DND-41 (cell line): ENCODE measurements around the gene MPND.

Experiments
- EZH2 ChIP-seq: IDR thresholded peaks from 3 replicates; pipeline ENCODE4 v1.6.1; 2012; ENCODE audit warnings: borderline replicate concordance, low read depth, mild to moderate bottlenecking, moderate library complexity, low read length, inconsistent platforms; ENCODE audit not compliant: severe bottlenecking
- TF ChIP-seq, protein P1 (sequence below): IDR thresholded peaks from 2 replicates; pipeline ENCODE4 v1.5.1; 2012; ENCODE audit warnings: borderline replicate concordance, low read length, moderate library complexity, mild to moderate bottlenecking; ENCODE audit not compliant: poor library complexity, severe bottlenecking; ENCODE audit errors: extremely low read depth

DNA sequence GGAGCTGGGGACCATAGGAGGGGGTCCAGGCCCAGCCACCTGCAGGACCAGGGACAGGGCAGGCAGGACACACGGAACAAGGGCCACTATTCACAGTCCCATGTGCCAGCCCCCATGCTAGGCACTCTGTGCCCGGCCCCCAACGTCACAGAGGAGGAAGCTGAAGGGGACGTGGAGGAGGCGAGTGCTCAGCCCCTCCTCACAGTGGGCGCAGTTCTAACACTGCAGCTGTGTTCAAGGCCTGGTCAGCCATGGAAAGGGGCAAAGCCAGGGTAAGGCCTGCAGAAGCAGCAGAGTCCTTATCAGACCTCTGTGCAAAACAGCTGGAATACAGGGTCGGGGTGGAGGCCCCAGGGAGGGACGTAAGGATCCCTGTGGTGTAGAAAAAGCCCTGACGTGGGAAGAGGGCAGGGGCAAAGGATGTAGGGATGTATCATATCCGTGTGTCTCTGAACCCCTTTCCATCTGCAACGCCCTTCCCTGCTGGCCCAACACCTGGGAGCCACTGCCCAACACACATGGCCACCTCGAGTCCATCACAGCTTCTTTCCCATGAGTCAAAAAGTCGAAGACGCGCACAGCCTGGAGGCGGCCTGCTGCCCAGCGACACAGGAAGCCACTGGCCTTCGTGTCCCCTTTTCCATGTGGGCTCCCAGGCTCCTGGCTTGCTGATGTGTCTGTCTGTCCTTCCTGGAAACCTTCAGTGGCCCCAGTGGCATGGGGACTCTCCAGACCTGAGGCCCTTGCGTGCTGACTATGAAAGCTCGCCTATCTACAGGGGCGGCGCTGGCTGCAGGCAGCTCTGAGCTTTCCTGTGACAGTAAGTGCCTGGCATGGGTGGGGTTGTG is 29.0 kb downstream of the MPND start:
- TF ChIP-seq, protein P1, sequence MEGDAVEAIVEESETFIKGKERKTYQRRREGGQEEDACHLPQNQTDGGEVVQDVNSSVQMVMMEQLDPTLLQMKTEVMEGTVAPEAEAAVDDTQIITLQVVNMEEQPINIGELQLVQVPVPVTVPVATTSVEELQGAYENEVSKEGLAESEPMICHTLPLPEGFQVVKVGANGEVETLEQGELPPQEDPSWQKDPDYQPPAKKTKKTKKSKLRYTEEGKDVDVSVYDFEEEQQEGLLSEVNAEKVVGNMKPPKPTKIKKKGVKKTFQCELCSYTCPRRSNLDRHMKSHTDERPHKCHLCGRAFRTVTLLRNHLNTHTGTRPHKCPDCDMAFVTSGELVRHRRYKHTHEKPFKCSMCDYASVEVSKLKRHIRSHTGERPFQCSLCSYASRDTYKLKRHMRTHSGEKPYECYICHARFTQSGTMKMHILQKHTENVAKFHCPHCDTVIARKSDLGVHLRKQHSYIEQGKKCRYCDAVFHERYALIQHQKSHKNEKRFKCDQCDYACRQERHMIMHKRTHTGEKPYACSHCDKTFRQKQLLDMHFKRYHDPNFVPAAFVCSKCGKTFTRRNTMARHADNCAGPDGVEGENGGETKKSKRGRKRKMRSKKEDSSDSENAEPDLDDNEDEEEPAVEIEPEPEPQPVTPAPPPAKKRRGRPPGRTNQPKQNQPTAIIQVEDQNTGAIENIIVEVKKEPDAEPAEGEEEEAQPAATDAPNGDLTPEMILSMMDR, result no peak
- no peak for TF ChIP-seq EZH2
